Fibroblast of lung (primary cell): ENCODE measurements around the gene CHN2.

Experiments
- CTCF ChIP-seq, 2 donors: IDR thresholded peaks in 1 of 2; conservative IDR thresholded peaks in 1 of 2; 1 replicate in 1 of 2; 2 replicates in 1 of 2; pipeline ENCODE4 v1.5.1; 2011 to 2012; ENCODE audit warnings: low read length in 2 of 2, control low read depth in 1 of 2, inconsistent platforms in 1 of 2, low read depth in 1 of 2, mild to moderate bottlenecking in 1 of 2
- EZH2 ChIP-seq: IDR thresholded peaks from 2 replicates; pipeline ENCODE4 v1.5.1; 2012; ENCODE audit warnings: low read length, control low read depth, mild to moderate bottlenecking; ENCODE audit errors: missing control alignments

- TF ChIP-seq CTCF (conservative IDR thresholded peaks at IDR 0.05 in 1 of 2, IDR thresholded peaks at IDR 0.05 in 1 of 2; ENCODE audit: low read depth in 1 of 2, low read length in 2 of 2), result no peak
- TF ChIP-seq EZH2, result no peak
These were observed 2.3 kb upstream of the CHN2 start for GRCh38 chr7:29192323-29192722.
